Fibroblast of skin of left biceps (primary cell): ENCODE measurements around the gene SLC7A11.

Experiments
- DNase-seq, 2 experiments: peaks; one replicate each; pipeline ENCODE4 v3.0.0-alpha.2; 2013; ENCODE audit warnings: low read depth in 2 of 2

The SLC7A11 gene

DNA sequence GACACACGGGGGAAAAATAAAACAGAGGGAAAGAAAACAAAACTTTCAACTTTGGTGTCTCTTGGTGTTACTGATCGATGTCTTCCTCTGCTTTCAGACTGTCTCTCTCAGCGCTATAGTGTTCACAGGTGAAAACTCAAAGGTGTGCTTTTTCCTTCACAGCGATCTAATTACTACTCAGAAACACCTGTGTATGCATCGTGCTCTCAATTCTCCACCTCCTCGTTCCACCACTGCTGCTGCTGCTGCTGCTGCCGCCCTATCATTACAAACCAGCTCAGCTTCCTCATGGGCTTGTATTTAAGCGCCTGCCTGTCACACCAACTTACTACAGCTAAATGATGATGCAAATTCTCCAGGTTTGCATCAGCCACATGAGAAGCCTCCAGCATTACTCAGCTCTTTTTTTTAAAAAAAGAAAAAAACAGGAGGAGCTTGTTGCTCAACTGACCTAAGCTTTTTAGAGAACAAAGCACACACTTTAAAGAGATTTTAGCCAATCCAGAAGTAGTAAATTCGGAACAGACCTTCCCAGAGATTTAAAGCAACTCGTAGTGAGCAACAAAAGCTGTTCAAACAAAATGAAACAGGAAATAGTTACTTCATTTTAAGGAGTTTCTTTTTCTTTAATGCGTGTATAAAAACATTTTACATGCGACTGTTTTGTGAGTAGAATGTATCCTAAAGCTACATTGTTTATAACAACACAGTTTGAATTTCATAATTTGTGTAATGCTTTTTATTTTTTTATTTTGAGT is at the start of gene SLC7A11:
SLC7A11 (minus strand) TSS at position 274 of the 758 bp plus-strand sequence. CDS start 280 bp downstream, outside the sequence.
- peak; percentile 98 to 99 for DNase-seq

DNA sequence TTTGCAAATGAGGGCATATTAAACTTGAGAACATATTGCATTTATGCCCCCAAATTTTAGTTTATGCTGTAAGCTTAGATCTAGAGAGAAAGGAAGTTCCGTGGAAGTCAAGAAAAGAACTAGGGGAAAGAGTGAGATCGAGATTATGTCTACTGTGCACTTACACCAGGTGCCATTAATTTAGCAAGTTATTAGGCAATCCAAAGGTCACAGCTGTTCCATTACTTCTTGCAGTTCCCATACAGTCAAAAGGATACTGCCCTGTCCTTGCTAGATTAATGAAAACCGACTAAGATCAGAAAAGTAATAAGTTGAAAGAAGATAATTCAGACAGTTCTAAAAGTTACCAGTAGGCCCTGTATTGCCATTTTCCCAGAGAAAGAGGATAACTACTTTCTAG is 49.3 kb upstream of the SLC7A11 start:
- no peak for DNase-seq

DNA sequence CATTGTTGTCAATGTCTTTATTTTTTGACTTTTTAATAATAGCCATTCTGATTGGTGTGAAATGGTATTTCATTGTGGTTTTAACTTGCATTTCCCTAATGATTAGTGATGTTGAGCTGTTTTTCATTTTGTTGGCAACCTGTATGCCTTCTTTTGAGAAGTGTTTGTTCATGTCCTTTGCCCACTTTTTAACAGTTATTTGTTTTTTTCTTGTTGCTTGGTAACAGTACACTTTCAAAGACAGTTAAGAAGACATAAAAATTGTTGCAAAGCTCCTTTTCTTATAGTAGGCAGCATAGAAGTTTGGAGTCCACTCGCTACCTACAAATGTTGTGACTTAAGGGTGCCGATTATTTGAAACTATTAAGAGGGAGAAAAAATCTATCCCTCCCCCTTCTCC is 48.7 kb upstream of the SLC7A11 start:
- DNase-seq: no peak

DNA sequence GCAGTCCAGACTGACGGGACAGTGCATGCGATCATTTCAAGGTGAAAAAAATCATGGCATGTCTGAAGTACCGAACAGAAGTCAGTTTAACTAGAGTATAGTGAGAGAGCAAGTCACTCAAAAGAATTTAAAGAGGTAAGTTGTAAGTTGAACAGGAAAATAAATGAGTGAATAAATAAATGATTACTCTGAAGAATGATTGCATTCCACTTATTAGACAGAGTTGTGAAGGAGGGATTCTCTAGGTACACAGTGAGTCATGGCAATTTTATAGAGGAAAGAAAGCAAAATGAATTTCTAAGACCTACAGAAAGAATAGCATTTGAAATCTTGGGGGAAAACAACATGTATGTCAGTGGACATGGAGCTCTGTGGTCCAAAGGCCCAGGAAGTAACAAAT is 37.1 kb upstream of the SLC7A11 start:
- no peak for DNase-seq

DNA sequence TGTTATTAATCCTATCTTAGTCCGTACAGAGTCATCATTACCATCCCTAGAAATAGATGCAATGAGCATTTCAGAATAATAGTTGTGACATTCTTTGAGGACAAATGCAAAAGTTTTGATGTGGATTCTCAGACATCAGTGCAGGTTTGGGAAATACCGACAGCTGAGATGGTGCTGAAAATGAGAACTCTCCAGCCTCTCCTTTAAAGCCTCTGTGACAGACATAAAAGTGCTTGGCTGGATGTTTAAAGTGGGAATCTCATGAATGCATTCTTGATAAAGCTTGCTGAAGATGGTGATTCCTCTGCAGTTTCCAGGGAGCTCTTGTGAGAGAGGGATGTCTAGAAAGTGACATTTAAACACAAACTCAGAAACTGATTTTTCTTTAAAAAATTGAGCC is 35.0 kb upstream of the SLC7A11 start:
- DNase-seq: no peak

DNA sequence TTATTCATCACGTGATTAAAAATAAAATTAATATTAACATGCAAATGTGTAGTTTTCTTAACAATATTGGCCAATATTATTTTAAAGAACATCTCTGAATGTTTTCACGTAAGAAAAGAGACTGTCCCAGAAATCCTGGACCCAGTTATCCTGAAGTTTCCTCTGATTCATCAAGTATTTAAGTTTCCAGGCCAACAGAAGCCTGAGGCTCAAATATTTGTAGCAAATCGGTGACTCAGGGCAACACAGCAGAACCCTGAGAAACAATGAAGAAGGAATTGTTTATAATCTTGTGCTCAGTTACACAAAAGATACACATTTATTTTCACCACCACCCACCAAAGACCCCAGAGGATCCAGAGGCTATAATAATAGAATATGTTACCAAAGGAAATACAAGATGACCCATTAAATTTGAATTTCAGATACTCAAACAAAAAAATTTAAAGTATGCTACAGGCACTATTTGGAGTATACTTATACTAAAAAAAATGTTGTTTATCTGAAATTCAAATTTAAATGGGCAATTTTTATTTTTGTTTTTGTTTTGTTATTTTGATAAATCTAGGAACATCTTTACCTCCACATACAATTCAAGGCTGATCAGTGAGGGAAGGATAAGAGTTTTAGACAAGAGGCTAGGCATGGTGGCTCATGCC is 33.9 kb upstream of the SLC7A11 start:
- peak; percentile 34 to 44 for DNase-seq

DNA sequence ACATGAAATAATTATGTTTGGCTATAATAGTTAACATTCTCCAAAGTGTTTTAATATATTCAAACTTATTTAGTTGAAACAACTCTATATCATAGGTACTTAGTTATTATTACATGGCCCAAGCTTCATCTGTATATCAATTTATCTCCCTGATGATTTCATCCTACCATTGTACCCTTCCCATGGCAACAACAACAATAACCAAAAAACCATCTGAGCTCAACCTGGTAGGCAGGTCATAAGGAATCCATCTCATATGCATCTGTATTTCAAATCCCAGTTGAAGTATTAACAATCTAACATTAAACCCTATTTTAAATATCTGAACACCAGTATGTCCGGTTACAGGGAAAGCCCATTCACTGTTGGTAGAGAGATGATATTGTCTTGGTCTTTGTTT is 33.1 kb upstream of the SLC7A11 start:
- no peak for DNase-seq

DNA sequence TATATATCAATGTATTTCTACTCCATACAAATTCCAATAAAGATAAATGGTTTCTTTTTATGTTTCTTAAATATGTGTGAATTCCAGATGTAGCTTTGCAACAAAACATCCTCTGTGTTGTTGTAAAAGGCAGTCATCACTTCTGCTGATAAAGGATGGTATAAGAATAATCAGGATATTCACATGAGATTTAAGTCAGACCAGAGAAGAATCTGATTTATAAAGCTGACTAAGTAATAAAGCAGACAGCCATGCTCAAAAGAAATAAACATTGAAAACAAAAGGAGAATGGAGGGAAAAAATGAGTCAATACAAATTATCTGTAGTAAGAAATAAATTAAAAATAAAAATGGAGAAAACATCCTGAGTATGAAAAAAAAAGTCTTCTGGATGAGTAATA is 27.0 kb upstream of the SLC7A11 start:
- no peak for DNase-seq

DNA sequence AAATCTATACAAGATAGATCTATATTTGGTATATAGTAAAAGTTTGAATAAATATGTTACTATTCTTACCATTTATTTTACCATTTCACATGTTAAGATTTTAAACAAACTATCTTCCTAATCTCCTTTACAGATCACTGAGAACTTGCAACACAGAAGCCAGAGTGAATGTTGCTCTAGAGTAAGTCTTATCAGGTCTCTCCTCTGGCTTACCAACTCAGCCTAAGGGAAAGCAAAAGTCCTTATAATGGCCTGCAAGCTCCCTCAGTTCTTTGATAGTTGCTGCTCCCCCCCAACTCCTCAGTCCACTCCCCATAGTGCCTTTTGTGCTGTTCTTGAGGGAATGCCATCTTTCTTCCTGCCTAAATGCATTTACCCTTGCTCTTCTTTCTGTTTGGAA is 25.7 kb upstream of the SLC7A11 start:
- no peak for DNase-seq

DNA sequence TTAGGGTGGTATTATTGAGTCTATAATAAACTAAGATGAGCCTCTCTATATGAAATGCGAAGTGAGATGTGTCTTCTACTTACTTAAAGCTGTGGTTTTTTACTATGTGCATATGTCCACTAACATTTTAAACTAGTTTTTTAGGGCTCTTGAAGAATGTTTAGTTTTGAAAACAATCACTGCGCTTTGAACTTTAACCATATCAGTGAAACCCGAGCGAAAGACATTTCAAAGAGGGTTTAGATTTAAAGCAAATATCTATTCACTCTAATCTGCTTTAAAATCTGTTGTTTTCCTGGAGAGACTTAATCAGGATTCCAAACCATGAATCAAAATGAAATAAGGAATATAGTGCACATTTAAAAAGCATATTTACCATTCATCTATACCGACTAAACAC is 24.8 kb upstream of the SLC7A11 start:
- no peak for DNase-seq

DNA sequence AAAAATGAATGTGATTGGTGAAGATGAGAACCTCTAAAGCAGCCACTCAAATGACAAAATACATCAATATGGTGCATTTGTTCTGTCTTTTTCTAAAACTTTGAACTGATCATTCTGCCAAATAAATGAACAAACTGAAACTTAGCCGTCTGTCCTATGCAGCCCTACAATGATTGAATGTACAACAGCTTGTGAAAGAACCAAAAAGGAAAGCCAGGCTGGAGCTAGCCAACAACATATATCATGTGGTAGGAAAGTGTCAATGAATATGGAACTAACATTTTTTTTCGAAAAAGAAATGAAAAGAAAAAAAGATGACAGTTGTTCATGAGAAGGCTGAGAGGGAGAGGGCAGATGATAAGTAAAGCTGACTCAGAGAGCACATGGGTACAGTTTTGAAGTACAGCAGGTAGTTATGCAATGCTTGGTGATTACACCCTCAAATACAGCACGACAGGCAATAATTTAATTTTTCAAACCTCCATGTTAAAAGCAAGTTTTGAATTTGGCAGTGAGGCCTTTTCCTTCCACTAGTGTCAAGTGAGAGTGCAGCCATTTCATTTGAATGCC is 21.2 kb upstream of the SLC7A11 start:
- DNase-seq: no peak

DNA sequence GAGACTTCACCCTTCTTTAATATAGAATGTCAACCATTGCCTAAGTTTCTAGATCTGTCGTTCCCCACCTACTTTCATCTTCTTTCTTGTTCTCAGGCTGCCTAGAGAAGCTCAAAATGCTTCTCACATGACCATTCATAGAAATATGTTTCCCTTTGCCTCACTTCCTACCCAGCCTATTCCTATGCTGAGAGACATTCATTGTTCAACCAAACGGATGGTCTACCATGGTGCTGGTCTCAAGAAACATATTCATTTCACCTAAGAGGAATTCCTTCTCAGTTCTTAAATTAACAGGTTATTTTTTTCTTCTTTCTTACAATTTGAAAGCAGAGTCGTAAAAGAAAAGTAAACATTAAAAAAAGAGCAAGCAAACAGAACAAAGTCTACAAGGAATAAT is 20.3 kb upstream of the SLC7A11 start:
- DNase-seq: no peak

DNA sequence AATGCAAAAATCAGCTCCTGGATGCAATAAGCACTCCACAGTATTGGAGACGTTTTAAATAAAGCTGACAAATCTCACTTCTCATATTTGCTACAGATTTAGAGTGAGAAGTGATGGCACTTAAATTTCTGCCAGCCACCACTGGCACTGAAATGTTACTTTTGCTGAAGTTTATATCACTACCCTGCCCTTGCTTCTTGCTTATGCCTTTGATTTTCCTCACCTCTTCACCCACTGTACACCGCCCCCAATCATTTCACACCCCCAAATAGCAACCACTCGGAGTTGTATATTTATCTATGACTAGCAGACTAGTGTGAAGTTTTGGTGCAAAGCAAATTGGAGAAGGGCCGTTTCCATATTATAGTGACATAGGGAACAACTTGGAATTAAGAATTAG is 19.9 kb upstream of the SLC7A11 start:
- no peak for DNase-seq

DNA sequence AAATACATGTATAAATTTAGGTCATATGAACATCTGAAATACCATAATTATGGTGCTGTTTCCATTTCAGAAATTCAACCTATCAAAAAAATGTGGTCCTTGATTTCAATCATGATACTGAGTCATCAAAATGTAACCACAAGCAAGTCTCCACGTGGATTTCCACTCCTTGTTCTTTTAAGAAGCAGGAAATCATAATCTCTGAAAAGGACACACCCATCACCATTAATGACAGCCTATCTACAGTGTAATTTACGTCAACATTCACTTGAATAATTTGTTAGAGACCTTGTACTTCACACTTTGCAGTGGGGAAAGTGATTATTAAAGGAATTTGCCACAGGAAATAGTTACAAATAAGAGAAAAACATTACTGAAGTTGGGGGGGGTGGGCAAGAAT is 17.7 kb upstream of the SLC7A11 start:
- DNase-seq: no peak

DNA sequence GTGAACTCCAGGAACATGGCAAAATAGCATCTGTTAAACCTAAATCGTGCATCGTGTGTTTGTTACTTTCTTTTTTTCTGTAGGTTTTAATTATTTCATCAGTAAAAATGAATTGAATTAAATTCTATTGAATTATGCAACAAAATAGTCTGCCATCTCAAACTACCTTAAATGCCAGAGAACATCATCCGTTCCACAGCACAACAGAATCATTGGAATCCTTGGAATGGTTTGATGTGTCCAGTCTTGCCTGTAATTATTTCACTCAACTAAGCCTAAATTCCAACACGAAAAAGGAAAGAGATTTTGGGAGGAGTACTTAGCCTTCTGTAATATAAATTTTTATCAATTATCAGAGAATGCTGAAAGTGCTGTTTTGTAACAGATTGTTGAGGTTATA is 17.1 kb upstream of the SLC7A11 start:
- no peak for DNase-seq

DNA sequence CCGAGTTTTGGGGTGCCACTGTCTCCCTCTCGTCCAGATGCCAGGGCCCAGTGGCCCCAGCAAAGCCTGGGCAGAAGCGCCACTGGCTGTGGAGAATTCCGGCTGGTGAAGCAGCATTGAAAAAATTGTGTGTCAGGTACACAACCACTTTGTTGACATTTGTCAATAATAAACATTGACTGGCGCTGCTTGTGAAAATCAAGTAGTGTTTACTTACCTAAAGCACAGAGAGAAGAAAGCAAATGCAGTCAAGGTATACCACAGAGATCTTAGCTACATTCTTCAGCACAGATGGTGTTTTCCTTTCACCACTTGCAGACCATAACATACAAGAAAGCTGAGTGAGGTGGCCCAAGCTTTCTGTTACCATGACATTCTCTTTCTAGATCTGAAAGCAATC is 14.5 kb upstream of the SLC7A11 start:
- DNase-seq: no peak

DNA sequence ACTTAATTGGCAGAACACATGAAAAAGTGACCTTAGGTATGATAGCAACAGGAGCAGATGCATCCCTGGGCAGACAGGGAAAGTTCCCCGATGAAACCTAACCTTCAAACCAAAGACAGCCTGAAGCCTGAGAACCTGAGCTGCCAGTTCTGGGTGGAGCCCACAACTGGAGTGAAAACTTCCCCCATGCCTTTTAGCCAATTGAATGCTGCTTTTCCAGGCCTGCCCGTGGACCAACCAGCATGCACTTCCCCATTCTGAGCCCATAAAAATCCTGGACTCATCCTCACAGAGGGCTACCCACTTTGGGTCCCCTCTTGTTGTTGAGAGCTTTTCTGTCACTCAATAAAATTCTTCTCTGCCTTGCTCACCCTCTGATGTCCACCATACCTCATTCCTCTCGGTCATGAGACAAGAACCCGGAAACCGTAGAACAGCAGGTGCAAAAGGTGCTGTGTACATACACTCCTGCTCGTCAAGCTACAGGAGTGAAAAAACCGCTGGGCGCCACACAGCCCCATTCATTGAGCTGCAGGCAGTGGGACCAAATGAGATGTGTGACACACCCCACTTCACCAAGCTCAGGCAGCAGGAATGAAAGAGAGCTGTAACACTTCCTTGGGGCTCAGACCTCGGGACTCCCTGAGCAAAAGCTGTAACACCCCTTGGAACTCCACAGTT is 13.9 kb upstream of the SLC7A11 start:
- DNase-seq: no peak

DNA sequence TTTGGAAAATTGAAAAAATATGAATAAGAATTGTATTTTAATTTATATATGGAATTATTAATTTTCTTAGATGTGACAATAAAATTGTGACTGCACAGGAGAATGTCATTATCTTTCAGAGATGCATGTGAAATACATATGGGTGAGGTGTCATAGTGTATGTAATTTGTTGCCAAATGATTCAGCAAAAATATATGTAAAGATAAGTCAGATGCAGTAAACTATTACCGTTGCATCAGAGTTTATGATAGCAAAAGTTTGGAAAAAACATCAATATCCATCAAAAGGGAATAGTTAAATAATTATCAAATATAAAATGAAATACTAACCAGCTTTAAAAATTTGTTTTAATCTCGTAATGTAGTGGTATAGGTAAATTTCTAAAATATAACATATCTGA is 10.4 kb upstream of the SLC7A11 start:
- no peak for DNase-seq

DNA sequence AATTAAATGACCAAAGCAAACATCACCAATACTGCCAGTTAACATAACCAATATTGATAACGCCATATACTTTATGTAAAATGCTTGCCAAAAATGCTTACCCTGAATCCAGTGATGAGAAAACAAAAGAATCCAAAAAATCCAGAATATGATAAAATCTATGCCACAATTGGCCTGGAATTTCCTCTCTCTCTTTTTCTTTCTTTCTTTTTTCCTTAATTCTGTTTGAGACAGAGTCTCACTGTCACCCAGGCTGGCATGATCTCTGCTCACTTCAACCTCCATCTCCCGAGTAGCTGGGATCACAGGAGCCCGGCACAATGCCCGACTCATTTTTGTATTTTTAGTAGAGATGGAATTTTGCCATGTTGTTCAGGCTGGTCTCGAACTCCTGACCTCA is 9.8 kb upstream of the SLC7A11 start:
- DNase-seq: no peak

DNA sequence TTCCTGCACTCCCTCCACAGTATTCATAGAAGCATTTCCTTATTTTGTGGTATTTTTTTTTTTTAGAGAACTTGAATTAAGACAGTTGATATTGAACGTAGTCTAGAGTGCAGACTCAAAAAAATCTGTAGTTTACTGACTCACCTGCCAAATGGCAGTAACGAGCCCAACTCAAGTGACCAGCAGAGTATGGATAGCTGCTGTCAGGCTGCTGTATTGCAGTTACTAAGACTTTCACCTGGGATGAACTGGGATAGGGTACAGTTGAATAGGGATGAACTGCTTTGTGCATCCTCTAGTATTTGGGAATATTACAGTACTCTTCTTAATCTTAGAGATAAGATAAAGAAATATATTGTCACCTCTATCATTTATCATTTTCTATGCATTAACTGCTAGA is 7.0 kb upstream of the SLC7A11 start:
- no peak for DNase-seq

DNA sequence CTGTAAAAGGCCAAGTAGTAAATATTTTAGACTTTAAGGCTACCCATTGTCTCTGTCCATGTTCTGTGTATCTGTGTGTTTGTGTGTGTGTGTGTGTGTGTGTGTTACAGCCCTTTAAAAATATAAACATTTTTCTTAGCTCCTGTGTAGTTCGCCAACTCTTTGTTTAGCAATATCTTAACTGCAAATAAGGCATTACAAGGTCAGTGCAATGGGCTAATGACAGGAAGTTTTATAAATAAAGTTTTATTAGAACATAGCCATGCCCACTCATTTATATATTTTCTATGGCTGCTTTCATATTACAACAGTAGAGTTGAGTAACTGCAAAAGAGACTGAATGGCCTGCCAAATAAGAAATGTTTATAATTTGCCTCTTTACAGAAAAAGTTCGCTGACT is 5.9 kb upstream of the SLC7A11 start:
- DNase-seq: no peak

DNA sequence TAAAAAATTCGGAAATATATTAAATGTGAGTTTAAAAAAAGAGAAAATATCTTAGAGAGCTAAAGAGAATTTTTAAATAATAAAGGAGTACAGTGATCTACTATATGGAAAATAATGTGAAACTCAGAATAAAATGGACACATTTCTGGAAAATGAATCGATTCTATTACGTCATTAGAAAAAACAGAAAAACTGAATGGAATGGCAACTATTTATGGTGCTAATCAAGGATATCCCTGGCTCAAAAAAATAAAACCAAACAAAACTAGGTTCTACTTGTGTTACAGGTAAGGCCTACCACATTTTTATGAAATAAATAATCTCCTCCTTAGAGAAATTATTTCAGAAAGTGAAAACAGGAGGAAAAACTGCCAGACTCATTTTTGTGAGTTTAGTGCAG is 5.5 kb upstream of the SLC7A11 start:
- no peak for DNase-seq

DNA sequence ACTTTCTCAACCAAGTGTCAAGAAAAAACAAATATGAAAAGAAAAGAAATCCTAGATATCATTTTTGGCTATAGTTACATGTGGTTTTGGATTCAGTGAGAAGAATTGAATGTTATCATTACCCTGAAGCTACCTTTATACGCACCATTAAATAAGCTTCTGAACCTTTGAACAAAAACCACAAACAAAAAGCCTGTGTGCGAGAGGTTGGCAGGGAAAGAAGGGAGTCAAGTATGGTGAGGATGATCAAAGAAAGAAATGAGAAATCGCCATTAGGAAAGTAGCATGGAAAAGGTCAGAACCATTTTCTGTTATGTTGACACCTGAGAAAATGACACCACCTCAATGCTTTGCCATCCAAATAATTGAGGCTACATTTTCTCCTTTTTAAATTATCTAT is 1.2 kb upstream of the SLC7A11 start:
- no peak for DNase-seq
